HepG2 (cell line): Measurements from ENCODE around the gene MSL2. TPM values are rescaled to one million over a fixed set of nuclear protein-coding genes. Genes with fewer than 3 reads are reported as not detected.
A peak's percentile ranks its signal among the peaks of the same experiment; 100 is the strongest.

Experiments
- CEBPG ChIP-seq: IDR thresholded peaks from 2 replicates; pipeline ENCODE4 v1.6.1; 2016
- FOXJ3 ChIP-seq: sonication (generic); formaldehyde crosslinking; IDR thresholded peaks from 2 replicates; pipeline ENCODE4 v1.4.0; 2020; ENCODE audit warnings: missing genetic modification reagents, mild to moderate bottlenecking, borderline replicate concordance
- GATA4 ChIP-seq: sonication (generic); IDR thresholded peaks from 2 replicates; pipeline ENCODE4 v1.6.1; 2016; ENCODE audit warnings: antibody characterized with exemption, low read depth, borderline replicate concordance
- GMEB1 ChIP-seq: sonication (generic); formaldehyde crosslinking; IDR thresholded peaks from 2 replicates; pipeline ENCODE4 v1.5.1; 2020; ENCODE audit warnings: missing genetic modification reagents, mild to moderate bottlenecking, borderline replicate concordance
- HDAC1 ChIP-seq: sonication (generic); formaldehyde crosslinking; IDR thresholded peaks from 2 replicates; pipeline ENCODE4 v1.5.1; 2020; ENCODE audit warnings: mild to moderate bottlenecking, missing genetic modification reagents
- MIXL1 ChIP-seq: IDR thresholded peaks from 2 replicates; pipeline ENCODE4 v1.6.1; 2016
- NR2F6 ChIP-seq, 2 experiments: IDR thresholded peaks; 2 replicates each; pipeline ENCODE4 v1.6.1; 2016; ENCODE audit warnings: antibody characterized with exemption in 1 of 2, mild to moderate bottlenecking in 1 of 2
- PHF21A ChIP-seq: sonication (generic); formaldehyde crosslinking; IDR thresholded peaks from 2 replicates; pipeline ENCODE4 v1.5.0; 2020; ENCODE audit warnings: mild to moderate bottlenecking, missing genetic modification reagents
- RAD51 ChIP-seq: fragments of 450-650 bp; IDR thresholded peaks from 2 replicates; pipeline ENCODE4 v1.6.1; 2016; ENCODE audit warnings: borderline replicate concordance
- RORA ChIP-seq: sonication (generic); formaldehyde crosslinking; IDR thresholded peaks from 2 replicates; pipeline ENCODE4 v1.5.0; 2020; ENCODE audit warnings: mild to moderate bottlenecking, missing genetic modification reagents, moderate library complexity
- SAP130 ChIP-seq: IDR thresholded peaks from 2 replicates; pipeline ENCODE4 v1.6.1; 2016; ENCODE audit warnings: low read depth
- SOX5 ChIP-seq: IDR thresholded peaks from 2 replicates; pipeline ENCODE4 v1.6.1; 2016; ENCODE audit warnings: borderline replicate concordance
- ZNF280D ChIP-seq: sonication (generic); formaldehyde crosslinking; IDR thresholded peaks from 2 replicates; pipeline ENCODE4 v1.5.1; 2020; ENCODE audit warnings: mild to moderate bottlenecking, missing genetic modification reagents
- ZNF557 ChIP-seq: sonication (generic); formaldehyde crosslinking; IDR thresholded peaks from 2 replicates; pipeline ENCODE4 v1.4.0; 2020; ENCODE audit warnings: missing genetic modification reagents
- ZNF609 ChIP-seq: sonication (generic); formaldehyde crosslinking; IDR thresholded peaks from 2 replicates; pipeline ENCODE4 v1.4.0; 2020; ENCODE audit warnings: mild to moderate bottlenecking, missing genetic modification reagents, borderline replicate concordance
- ZNF782 ChIP-seq: sonication (generic); formaldehyde crosslinking; IDR thresholded peaks from 2 replicates; pipeline ENCODE4 v1.4.0; 2020; ENCODE audit warnings: missing genetic modification reagents, mild to moderate bottlenecking, borderline replicate concordance
- ZNF800 ChIP-seq: sonication (generic); formaldehyde crosslinking; IDR thresholded peaks from 2 replicates; pipeline ENCODE4 v1.4.0; 2020; ENCODE audit warnings: missing genetic modification reagents
- polyA plus RNA-seq, 8 experiments: library from polyadenylated mRNA; depleted of rRNA in 3 of 8; stranded (reverse) in 7 of 8; unstranded in 1 of 8; fragments of >200 nt; fragmentation: Illumina TruSeq in 4 of 8; extraction: Trizol in 4 of 8; gene quantifications; 2 replicates each; pipeline versions ENCODE4 v1.2.1 to v1.2.3, GENCODE V29; 2011 to 2016; ENCODE audit warnings: low read depth in 4 of 8, missing spikeins in 1 of 8, mixed read lengths in 1 of 8; ENCODE audit not compliant: insufficient read depth in 1 of 8
- total RNA-seq, 5 experiments: library from RNA; depleted of rRNA; stranded (reverse); fragments of >200 nt; fragmentation: Illumina TruSeq; extraction: Trizol; gene quantifications; 2 replicates each; pipeline ENCODE4 v1.2.3, GENCODE V29; 2016; ENCODE audit warnings: low read depth in 1 of 5

The MSL2 gene
- total and polyA plus RNA-seq, 2 of the 13 experiments (the other 11 are each of a cell fraction or from before 2014, with no cell fraction given) = 6.9 to 11.7 TPM

GRCh38 chr3:136237961-136238649 lies 42.0 kb upstream of the MSL2 start (continued):
- TF ChIP-seq ZNF280D (CRISPR knock-in tag) (0 out of 2 replicates have a peak, but pooled peaks have one; percentile 11), SAP130 (peak; percentile 33; the same call in 1 of the 2 replicates), RORA (CRISPR knock-in tag) (no peak), PHF21A (CRISPR knock-in tag) (peak; percentile 39; the same call in 1 of the 2 replicates), RAD51 (no peak), MIXL1 (CRISPR knock-in tag) (peak; percentile 29; the same call in 1 of the 2 replicates), NR2F6 (IDR thresholded peaks at IDR 0.05) (no peak), NR2F6 (CRISPR knock-in tag; IDR thresholded peaks at IDR 0.05) (peak; percentile 47; the same call in 1 of the 2 replicates), ZNF557 (0 out of 2 replicates have a peak, but pooled peaks have one; percentile 9), ZNF782 (CRISPR knock-in tag) (no peak), ZNF609 (CRISPR knock-in tag) (no peak), CEBPG (CRISPR knock-in tag) (peak; percentile 44; the same call in 1 of the 2 replicates), SOX5 (CRISPR knock-in tag) (0 out of 2 replicates have a peak, but pooled peaks have one; percentile 29), ZNF800 (CRISPR knock-in tag) (no peak), GMEB1 (no peak), GATA4 (no peak), FOXJ3 (CRISPR knock-in tag) (peak; percentile 35; the same call in 1 of the 2 replicates), HDAC1 (CRISPR knock-in tag) (0 out of 2 replicates have a peak, but pooled peaks have one; percentile 50)
